Right lobe of liver (tissue), 6 donors: ENCODE results near the gene SPATA1. TPM values are rescaled to one million over a fixed set of nuclear protein-coding genes. Genes with fewer than 3 reads are reported as not detected.

Experiments used
- ATAC-seq, 4 donors: fragments of 200-7000 bp; cut with Tn5 transposase; one replicate each; pipeline ENCODE4 v1.9.1; 2020; ENCODE audit warnings: mild to moderate bottlenecking in 4 of 4, moderate library complexity in 4 of 4
- DNase-seq, 3 donors: peaks; one replicate each; pipeline ENCODE4 v3.0.0-alpha.2; 2020
- H3K27ac ChIP-seq, 3 donors: fragments of 200-600 bp; one replicate each; pipeline ENCODE4 v1.8.0; 2022
- H3K27me3 ChIP-seq, 2 donors: fragments of 200-600 bp; one replicate each; pipeline ENCODE4 v1.8.0; 2022
- H3K36me3 ChIP-seq, 4 donors: fragments of 200-600 bp; sonication (generic) in 1 of 4; one replicate each; pipeline versions ENCODE4 v1.5.1 to v1.8.0; 2017 to 2022; ENCODE audit warnings: control low read depth in 1 of 4
- H3K4me1 ChIP-seq, 4 donors: fragments of 200-600 bp; sonication (generic) in 1 of 4; one replicate each; pipeline versions ENCODE4 v1.5.1 to v1.8.0; 2017 to 2022; ENCODE audit warnings: control low read depth in 1 of 4
- H3K4me3 ChIP-seq, 3 donors: fragments of 200-600 bp; one replicate each; pipeline ENCODE4 v1.8.0; 2022
- H3K9me3 ChIP-seq, 4 donors: fragments of 200-600 bp; sonication (generic) in 1 of 4; one replicate each; pipeline versions ENCODE4 v1.5.1 to v1.8.0; 2017 to 2022; ENCODE audit warnings: control low read depth in 1 of 4
- CTCF ChIP-seq, 4 donors: fragments of 200-600 bp in 3 of 4; fragments of 450-650 bp in 1 of 4; IDR thresholded peaks; one replicate each; pipeline versions ENCODE4 v1.5.1 to v1.8.0; 2016 to 2022; ENCODE audit warnings: antibody characterized with exemption in 4 of 4, mild to moderate bottlenecking in 2 of 4
- POLR2A ChIP-seq: fragments of 450-650 bp; IDR thresholded peaks from one replicate; pipeline ENCODE4 v1.6.1; 2017; ENCODE audit warnings: antibody characterized with exemption, mild to moderate bottlenecking
- WGBS: methylation state at CpG from one replicate; pipeline ENCODE4 v1.1.6; 2018; ENCODE audit warnings: low coverage, low lambda C conversion rate; ENCODE audit not compliant: insufficient coverage; ENCODE audit errors: missing lambda C conversion rate; 5-methylcytosine and 5-hydroxymethylcytosine counted together
- intact Hi-C, 2 donors: fragments of 100-400 bp; cut with DNase I; formaldehyde crosslinking; loops; one replicate each; pipeline versions ENCODE4 v1.11.2 to v1.14.1; 2022
- total RNA-seq, 6 experiments: library from RNA; depleted of rRNA in 2 of 6; stranded (reverse); fragments of >200 nt in 2 of 6; fragmentation: NEBNext Ultra II Directional in 3 of 6; extraction: Animal tissue kit (Norgen Biotek cat#: 25700) in 3 of 6; gene quantifications; one replicate each; pipeline versions ENCODE4 v1.1.0 to v1.2.4, GENCODE V29; 2016 to 2023
- donor health status: DM: no; HTN: yes; CAD: no.
- donor health status: DM: no; HTN: no; CAD: no.
- donor health status: DM: no; HTN: no; CAD: no.
- donor health status: DM: no; HTN: yes; CAD: no.
- donor health status: DM: no; HTN: yes; CAD: no.

Gene SPATA1
- total RNA-seq, 6 experiments from 2014 or later: 0.31 to 1.7 (median 0.92) TPM

- intact Hi-C loops: loop anchor here in 1 of 2 donors (10.0 kb wide), 1 partner anchor 70 kb away; the partner anchor contains the start of genes GNG5 and SPATA1
- no peak for DNase-seq
- no peaks in the 10 kb centered on the region for H3K27me3 ChIP-seq
- TF ChIP-seq CTCF (IDR thresholded peaks at IDR 0.05) (no peak), POLR2A (no peak)
- no peak for ATAC-seq
- 83% methylated on average over 5 of the region's 7 CpGs for WGBS
- peak overlapping the region; percentile 98 to 100 (median 99) for H3K27ac ChIP-seq
- H3K4me3 ChIP-seq: peak overlapping the region; percentile 68 to 75 (median 73)
- H3K4me1 ChIP-seq: peaks cover 0 to 11% (median 0%) of the 10 kb centered on the region in 4 donors
- H3K36me3 ChIP-seq: no peaks in the 10 kb centered on the region
- no peaks in the 10 kb centered on the region for H3K9me3 ChIP-seq
These were observed 68.8 kb downstream of the SPATA1 start for GRCh38 chr1:84574936-84575335.

DNA sequence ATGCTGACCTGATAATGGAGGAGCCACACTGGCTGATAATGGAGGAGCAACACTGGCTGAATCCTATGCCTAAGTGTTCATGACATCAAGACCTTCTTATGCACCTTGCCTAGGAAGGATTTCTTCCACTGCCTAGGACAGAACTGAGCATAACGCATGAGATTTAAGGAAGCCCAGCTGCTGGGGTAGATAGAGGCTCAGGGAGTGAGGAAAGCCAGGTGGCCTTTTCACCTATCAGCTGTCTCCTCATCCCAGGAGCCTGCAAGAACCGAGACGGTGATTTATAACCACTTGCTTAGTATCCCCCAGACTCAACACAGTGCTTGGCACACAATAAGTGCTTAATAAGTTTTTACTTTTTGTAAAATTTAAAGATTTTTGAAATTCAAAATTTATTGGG is 75.5 kb downstream of the SPATA1 start:
- no peaks in the 10 kb centered on the region for H3K4me1 ChIP-seq
- H3K27me3 ChIP-seq: no peaks in the 10 kb centered on the region
- no peaks in the 10 kb centered on the region for H3K36me3 ChIP-seq
- DNase-seq: no peak
- no peak overlapping the region for H3K27ac ChIP-seq
- whole genome bisulfite sequencing: 97% methylated on average over 3 of the region's 3 CpGs
- TF ChIP-seq POLR2A (no peak), CTCF (IDR thresholded peaks at IDR 0.05) (no peak)
- H3K4me3 ChIP-seq: no peak overlapping the region
- no peaks in the 10 kb centered on the region for H3K9me3 ChIP-seq
- no peak for ATAC-seq
- intact Hi-C loops: no loop called here

DNA sequence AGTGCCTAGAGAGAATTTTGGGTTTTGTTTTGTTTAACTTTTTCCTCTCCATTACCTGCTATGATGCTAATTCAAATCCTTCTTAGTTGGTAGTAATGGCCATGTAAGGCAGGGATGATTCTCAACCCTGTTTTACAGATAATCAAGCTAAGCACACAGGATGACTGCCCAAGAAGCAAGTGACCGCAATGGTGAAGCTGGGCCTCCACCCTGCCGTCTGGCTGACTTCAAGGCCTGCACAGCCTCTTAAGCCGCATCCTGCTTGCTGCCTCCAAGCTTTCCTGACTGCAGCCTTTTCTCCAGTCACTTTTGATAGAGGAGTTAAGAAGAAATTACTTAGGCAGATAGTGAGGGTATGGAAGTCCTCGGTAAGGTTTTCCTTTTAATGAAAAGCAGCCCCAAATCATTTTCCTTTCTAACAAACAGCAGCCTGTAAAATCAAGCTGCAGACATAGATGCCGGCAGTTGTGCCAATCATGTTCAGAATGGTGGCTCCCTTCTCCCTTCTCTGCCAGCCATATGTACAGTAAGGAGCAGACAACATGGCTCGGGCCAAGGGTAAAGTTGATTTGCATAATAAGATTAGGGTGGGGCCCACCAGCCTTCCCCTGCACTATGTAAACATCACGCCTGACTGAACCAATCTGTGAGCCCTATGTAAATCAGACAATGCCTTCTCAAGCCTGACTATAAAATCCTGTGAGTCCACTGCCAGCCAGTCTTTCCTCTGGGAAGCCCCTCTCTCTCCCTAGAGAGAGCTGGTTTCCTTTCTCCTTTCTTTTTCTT is 76.8 kb downstream of the SPATA1 start:
- 76% methylated on average over 6 of the region's 7 CpGs for whole genome bisulfite sequencing
- DNase-seq: no peak
- TF ChIP-seq CTCF (IDR thresholded peaks at IDR 0.05) (no peak), POLR2A (no peak)

GRCh38 chr1:84583648-84584047 is 77.5 kb downstream of the SPATA1 start:
- no peaks in the 10 kb centered on the region for H3K27me3 ChIP-seq
- H3K9me3 ChIP-seq: no peaks in the 10 kb centered on the region
- no peaks in the 10 kb centered on the region for H3K4me1 ChIP-seq
- intact Hi-C loops: no loop called here
- H3K4me3 ChIP-seq: no peak overlapping the region
- no peaks in the 10 kb centered on the region for H3K36me3 ChIP-seq
- TF ChIP-seq POLR2A: no peak
- no peak for TF ChIP-seq CTCF (IDR thresholded peaks at IDR 0.05)
- ATAC-seq: no peak
- H3K27ac ChIP-seq: no peak overlapping the region
- DNase-seq: no peak
- 81% methylated on average over 9 of the region's 10 CpGs for WGBS

More for the DNA sequence above, 76.8 kb downstream of the SPATA1 start:
- Histone ChIP-seq H3K27me3 (no peaks in the 10 kb centered on the region), H3K4me1 (no peaks in the 10 kb centered on the region), H3K27ac (no peak overlapping the region), H3K9me3 (no peaks in the 10 kb centered on the region), H3K4me3 (no peak overlapping the region), H3K36me3 (no peaks in the 10 kb centered on the region)
- intact Hi-C loops: no loop called here
- ATAC-seq: no peak
